NCI-H460 (cell line): ENCODE data around the gene PSD4. TPM values are rescaled to one million over a fixed set of nuclear protein-coding genes. Genes with fewer than 3 reads are reported as not detected.

Experiments used
- DNase-seq: peaks from one replicate; pipeline ENCODE4 v3.0.0-alpha.2; 2016; ENCODE audit warnings: low read depth; ENCODE audit errors: extremely low read depth
- polyA plus RNA-seq: library from polyadenylated mRNA; depleted of rRNA; stranded (reverse); fragments of >200 nt; gene quantifications from 2 replicates; pipeline ENCODE4 v1.2.3, GENCODE V29; 2014; cell fraction: nucleus; rRNA removed
- total RNA-seq: library from RNA; depleted of rRNA; stranded (reverse); fragments of >200 nt; shearing (Covaris generic); gene quantifications from 2 replicates; pipeline ENCODE4 v1.2.3, GENCODE V29; 2014; rRNA removed

Gene PSD4
- 0.64 and 0.89 TPM in 2 replicates for total RNA-seq
- polyA plus RNA-seq = 0.13 and 1.0 TPM in 2 replicates

- DNase-seq = no peak
Measured at GRCh38 chr2:113173542-113174375, at the start of gene PSD4. PSD4 (plus strand) TSS chr2:113173971; CDS start chr2:113182457, 8,486 bp downstream.

GRCh38 chr2:113124181-113124961, 49.4 kb upstream of the PSD4 start:
- no peak for DNase-seq

- DNase-seq = no peak
Measured at GRCh38 chr2:113124984-113125855, 48.6 kb upstream of the PSD4 start.

GRCh38 chr2:113126845-113127645, 46.7 kb upstream of the PSD4 start, which contains the start of gene IL1RN:
IL1RN (plus strand) TSS chr2:113127598; CDS start chr2:113127625, 27 bp downstream.
- no peak for DNase-seq

GRCh38 chr2:113127646-113128570, 45.9 kb upstream of the PSD4 start:
- no peak for DNase-seq

DNA sequence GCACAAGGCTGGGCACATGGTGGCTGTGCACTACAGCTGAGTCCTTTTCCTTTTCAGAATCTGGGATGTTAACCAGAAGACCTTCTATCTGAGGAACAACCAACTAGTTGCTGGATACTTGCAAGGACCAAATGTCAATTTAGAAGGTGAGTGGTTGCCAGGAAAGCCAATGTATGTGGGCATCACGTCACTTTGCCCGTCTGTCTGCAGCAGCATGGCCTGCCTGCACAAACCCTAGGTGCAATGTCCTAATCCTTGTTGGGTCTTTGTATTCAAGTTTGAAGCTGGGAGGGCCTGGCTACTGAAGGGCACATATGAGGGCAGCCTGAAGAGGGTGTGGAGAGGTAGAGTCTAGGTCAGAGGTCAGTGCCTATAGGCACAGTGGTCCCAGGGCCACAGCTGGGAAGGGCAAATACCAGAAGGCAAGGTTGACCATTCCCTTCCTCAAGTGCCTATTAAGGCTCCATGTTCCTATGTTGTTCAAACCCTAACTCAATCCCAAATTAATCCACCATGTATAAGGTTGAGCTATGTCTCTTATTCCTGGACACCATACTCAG, 44.2 kb upstream of the PSD4 start:
- no peak for DNase-seq

DNA sequence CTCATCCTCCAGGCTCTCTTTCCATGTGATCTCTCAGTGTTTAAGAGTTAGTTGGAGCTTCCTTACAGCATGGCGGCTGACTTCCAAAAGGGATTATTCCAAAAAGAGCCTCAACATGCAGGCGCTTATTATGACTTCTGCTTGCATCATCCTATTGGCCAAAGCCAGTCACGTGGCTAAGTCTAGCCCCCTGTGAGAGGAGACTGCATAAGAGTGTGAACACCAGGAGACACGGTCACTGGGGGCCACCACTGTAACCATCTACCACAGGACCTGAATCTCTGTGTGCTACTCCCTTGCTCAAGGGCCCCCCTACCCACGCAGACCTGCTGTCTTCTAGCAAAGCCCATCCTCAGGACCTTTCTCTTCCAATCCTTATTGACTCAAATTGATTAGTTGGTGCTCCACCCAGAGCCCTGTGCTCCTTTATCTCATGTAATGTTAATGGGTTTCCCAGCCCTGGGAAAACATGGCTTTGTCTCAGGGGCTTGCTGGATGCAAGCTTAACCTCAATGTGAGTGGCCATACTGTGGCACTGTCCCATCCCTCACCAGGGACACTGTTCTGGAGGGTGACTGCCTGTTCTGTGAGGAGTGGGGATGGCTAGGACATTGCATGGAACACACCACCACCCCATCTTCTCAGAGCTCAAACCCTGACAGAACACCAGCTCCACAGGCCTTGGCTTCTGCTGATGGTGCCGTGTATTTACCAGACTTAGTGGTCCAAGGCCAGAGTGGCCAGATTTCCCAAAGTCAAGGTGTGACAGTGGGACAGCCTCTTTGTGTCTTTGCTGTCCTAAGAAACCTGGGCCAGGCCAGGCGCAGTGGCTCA, 42.2 kb upstream of the PSD4 start:
- DNase-seq = no peak

- no peak for DNase-seq
Measured at GRCh38 chr2:113132414-113133021, 41.3 kb upstream of the PSD4 start.

DNA sequence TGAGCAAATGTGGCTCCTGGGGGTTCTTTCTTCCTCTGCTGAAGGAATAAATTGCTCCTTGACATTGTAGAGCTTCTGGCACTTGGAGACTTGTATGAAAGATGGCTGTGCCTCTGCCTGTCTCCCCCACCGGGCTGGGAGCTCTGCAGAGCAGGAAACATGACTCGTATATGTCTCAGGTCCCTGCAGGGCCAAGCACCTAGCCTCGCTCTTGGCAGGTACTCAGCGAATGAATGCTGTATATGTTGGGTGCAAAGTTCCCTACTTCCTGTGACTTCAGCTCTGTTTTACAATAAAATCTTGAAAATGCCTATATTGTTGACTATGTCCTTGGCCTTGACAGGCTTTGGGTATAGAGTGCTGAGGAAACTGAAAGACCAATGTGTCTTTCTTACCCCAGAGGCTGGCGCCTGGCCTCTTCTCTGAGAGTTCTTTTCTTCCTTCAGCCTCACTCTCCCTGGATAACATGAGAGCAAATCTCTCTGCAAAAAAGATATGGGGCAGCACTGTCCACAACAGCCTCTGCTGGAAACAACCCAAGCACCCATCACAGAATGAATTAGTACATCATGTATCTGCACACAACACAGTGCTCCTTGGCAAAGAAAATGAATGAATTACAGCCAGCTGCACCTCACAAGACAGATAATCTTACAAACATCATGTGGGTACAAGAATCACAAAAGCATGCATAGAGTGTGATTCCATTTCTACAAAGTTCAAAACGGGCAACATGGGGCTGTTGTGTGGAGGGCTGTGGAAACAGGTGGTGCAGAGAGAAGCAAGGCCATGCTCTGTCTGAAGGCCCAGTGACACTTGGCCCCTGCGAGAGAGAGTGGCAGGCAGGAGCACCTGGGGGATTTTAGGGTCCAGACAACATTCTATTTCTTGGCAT, 39.8 kb upstream of the PSD4 start:
- DNase-seq = no peak

DNA sequence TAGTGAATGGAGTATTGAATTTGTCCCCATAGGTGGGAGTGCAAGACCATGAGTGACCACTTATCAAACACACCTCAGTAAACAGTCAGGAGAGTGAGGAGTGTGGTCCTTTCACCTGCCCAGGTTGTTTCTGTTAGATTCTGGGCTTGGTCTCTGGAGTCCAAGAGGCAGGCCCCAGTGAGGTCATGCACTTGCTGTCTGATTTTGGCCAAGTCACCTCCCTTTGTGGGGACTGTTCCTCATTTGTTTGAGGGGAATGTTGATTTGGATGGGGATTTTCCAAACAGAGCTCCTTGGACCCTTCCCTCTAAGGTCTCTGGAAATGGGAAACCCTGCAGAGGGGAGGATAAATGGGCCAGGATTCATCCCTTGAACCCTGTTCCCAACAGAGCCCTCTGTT, 39.1 kb upstream of the PSD4 start:
- DNase-seq = no peak

DNA sequence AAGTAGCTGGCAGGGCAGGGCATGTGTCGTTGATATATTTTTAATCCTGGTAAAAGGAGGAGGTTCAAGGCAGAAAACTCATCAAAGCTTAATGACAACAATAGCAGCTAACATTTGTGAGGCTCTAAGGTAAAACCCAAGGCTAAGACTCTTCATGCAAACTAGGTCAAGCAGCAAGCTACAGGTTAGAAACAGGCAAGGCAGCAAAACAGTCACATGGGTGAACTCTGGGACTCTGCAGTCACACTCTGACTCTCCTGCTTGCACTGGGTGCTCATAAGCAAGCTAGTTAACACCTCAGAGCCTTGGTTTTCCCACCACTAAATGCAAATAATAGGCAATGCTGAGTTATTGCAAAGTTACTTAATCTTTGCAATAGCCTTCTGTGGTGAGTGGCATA, 38.5 kb upstream of the PSD4 start:
- DNase-seq = no peak

DNA sequence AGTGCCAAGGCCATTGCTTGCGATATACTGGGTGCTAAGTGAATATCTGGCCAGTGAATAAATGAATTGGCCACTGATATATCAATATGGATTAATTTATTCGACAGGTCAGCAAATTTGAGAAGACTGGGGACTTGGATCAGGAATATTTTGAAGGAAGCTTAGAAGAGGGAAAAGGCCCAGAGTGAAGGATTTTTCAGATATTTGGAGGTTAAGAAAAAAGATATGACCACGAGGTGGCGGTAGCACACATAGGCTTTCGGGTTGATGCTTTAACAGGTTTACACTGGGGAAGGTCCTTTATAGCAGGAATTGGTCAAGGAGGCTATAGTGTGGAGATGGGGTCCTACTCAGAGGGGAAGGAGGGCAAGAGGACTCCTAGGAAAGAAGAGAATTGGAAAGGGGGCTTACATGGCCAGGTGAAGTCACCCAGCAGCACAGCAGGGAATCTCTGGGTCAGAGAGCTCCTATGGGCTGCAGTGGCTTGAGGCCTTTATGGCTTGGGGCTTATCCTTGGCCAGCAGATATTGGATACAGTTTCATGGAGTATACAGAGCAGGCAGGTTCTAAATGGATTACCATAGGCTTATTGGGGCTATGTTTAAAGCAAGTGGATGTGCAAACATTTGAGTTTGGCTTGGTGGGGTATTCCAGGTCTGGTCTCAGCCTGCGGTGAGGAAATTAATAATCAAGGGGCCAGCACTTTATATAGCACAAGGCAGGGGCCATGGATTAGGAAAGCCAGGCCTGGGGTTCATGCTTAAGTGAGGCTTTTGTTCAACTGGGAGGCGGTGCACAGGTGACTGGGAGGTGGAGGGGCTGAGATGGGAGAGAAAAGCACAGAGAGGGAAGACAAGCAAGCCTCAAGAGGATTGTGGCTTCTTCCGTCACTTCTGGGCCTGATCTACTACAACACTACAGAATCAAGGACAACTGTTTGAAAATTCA, 36.7 kb upstream of the PSD4 start:
- DNase-seq = peak; percentile 36

DNA sequence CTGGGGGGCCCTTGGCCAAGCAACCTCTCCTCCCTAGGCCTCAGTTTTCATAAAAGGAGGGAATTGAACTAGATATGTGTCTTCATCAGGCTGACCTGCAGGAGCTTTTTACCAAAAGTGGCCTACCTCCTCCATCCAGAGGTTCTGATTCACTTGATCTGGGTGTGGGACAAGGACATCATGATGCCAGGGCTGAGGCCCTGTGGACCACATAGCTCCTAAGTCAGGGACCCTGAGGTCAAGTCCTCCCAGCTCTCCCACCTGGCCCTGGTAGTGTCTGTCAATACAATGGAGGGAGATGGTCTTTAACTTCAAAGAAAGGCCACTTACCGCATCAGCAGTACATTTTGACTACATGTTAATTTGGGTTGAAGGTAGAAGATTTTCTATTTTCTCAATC, 35.9 kb upstream of the PSD4 start:
- no peak for DNase-seq

GRCh38 chr2:113138428-113139322, 35.1 kb upstream of the PSD4 start:
- DNase-seq = peak; percentile 70
